Neural crest cell (in vitro differentiated cells): Measurements from ENCODE around the gene GALNT15. TPM values are rescaled to one million over a fixed set of nuclear protein-coding genes. Genes with fewer than 3 reads are reported as not detected.

Source experiments
- DNase-seq: peaks from one replicate; pipeline ENCODE4 v3.0.0; 2021; ENCODE audit warnings: low read depth, mixed read lengths, low spot score
- H3K27ac Mint-ChIP-seq: one replicate; pipeline ENCODE4 v1.8.0; 2021; ENCODE audit warnings: mild to moderate bottlenecking, mixed read lengths; ENCODE audit not compliant: unreplicated experiment
- H3K27me3 Mint-ChIP-seq: 2 replicates; pipeline ENCODE4 v1.8.0; 2021; ENCODE audit warnings: low read depth, mild to moderate bottlenecking, mixed read lengths
- H3K36me3 Mint-ChIP-seq: 2 replicates; pipeline ENCODE4 v1.8.0; 2021; ENCODE audit warnings: low read depth, mild to moderate bottlenecking, mixed read lengths
- H3K4me1 Mint-ChIP-seq: 2 replicates; pipeline ENCODE4 v1.8.0; 2021; ENCODE audit warnings: mixed read lengths
- H3K4me3 Mint-ChIP-seq: one replicate; pipeline ENCODE4 v1.8.0; 2021; ENCODE audit warnings: mild to moderate bottlenecking, mixed read lengths
- H3K9me3 Mint-ChIP-seq: 2 replicates; pipeline ENCODE4 v1.8.0; 2021; ENCODE audit warnings: mixed read lengths
- CTCF ChIP-seq: fragments of 200-600 bp; sonication (generic); conservative IDR thresholded peaks from 2 replicates; pipeline ENCODE4 v1.5.0; 2021; ENCODE audit warnings: antibody characterized with exemption, mild to moderate bottlenecking
- total RNA-seq: library from RNA; stranded (reverse); gene quantifications from 2 replicates; pipeline ENCODE4 v1.2.1, GENCODE V29; 2021

Gene GALNT15
- total RNA-seq, 1 donor from 2014 or later, result not detected

- H3K36me3 Mint-ChIP-seq, result no peaks in the 10 kb centered on the region
- no peak for TF ChIP-seq CTCF
Measured at GRCh38 chr3:16211176-16211904, 36.9 kb downstream of the GALNT15 start.

DNA sequence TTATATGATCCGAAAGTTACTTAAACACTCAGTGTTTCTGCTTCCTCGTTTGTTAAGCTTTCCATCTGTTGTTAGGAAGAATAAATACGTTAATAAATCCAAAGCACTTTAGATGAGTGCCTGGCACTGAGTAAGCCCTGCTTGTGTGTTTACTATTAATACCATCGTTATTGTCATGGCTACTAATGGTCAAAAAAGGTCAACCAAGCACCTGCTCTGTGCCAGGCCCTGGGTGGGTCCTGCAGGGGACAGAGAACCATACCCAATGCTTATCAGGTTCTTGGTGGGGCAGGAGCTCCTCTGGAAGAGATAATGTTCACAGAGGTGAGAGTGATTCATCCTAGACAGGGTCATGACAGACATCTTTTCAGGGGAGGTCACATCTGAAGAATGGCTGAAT is 39.9 kb downstream of the GALNT15 start:
- Mint-ChIP-seq H3K9me3 (no peaks in the 10 kb centered on the region), H3K27me3 (no peaks in the 10 kb centered on the region), H3K27ac (no peak overlapping the region), H3K4me3 (no peak overlapping the region), H3K36me3 (no peaks in the 10 kb centered on the region), H3K4me1 (no peaks in the 10 kb centered on the region)
- no peak for TF ChIP-seq CTCF
- no peak for DNase-seq

More at GRCh38 chr3:16211176-16211904, 36.9 kb downstream of the GALNT15 start:
- Mint-ChIP-seq H3K4me3 (no peak overlapping the region), H3K9me3 (no peaks in the 10 kb centered on the region), H3K27ac (no peak overlapping the region), H3K4me1 (no peaks in the 10 kb centered on the region), H3K27me3 (no peaks in the 10 kb centered on the region)
- no peak for DNase-seq

GRCh38 chr3:16216373-16216935 is 42.0 kb downstream of the GALNT15 start:
- DNase-seq, result no peak
- no peaks in the 10 kb centered on the region for H3K27me3 Mint-ChIP-seq
- H3K27ac Mint-ChIP-seq, result no peak overlapping the region
- no peak overlapping the region for H3K4me3 Mint-ChIP-seq
- H3K4me1 Mint-ChIP-seq, result no peaks in the 10 kb centered on the region
- no peak for TF ChIP-seq CTCF
- H3K9me3 Mint-ChIP-seq, result no peaks in the 10 kb centered on the region
- H3K36me3 Mint-ChIP-seq, result no peaks in the 10 kb centered on the region

DNA sequence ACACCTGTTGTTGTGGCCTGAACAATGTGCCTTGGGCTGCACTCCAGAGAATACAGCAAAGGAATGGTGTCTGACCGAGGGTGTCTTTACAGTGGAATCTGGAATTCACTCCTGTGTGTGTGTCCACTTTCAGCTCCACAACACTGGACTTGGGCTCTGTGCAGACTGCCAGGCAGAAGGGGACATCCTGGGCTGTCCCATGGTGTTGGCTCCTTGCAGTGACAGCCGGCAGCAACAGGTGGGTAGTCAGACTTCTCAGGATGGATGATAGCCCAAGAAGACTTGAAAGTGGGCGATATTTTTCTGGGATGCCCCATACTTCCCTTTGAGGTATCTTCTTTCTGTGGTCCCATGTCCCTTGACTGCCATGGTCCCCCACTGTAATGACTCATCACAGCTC is 45.3 kb downstream of the GALNT15 start:
- Mint-ChIP-seq H3K4me3 (no peak overlapping the region), H3K9me3 (peaks cover 2% of the 10 kb centered on the region), H3K27ac (no peak overlapping the region), H3K36me3 (no peaks in the 10 kb centered on the region), H3K4me1 (no peaks in the 10 kb centered on the region), H3K27me3 (no peaks in the 10 kb centered on the region)
- TF ChIP-seq CTCF, result no peak
- no peak for DNase-seq

DNA sequence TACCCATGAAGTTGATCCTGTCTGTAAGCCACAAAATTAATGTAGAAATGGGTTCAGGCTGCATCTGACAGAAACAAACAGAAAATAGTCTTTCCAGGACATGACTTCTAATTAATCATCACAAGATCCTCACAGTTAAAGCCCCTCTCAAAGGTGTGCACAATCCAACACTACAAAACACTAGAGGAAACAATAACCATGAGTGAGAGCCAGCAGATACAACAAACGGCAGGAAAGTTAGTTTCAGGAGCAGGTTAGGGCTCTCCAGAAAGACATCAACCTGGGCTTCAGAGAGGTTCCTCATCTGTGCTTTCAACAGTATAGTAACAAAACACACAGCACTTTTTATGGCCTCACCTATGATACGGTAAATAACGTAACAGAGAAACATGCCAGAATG is 47.5 kb downstream of the GALNT15 start:
- Mint-ChIP-seq H3K36me3 (no peaks in the 10 kb centered on the region), H3K27me3 (no peaks in the 10 kb centered on the region)

More for the DNA sequence above, 47.5 kb downstream of the GALNT15 start:
- Mint-ChIP-seq H3K4me1 (peaks cover 6% of the 10 kb centered on the region), H3K9me3 (peaks cover 6% of the 10 kb centered on the region), H3K27ac (peak overlapping the region; percentile 75), H3K4me3 (no peak overlapping the region)
- DNase-seq, result no peak
- TF ChIP-seq CTCF, result no peak
